SH-SY5Y (cell line): Measurements from ENCODE around the gene DUSP16.

Experiments
- GATA2 ChIP-seq: IDR thresholded peaks from 2 replicates; pipeline ENCODE4 v1.6.1; 2011; ENCODE audit warnings: mild to moderate bottlenecking, low read depth, low read length
- GATA3 ChIP-seq: IDR thresholded peaks from 2 replicates; pipeline ENCODE4 v1.6.1; 2011; ENCODE audit warnings: low read depth, mild to moderate bottlenecking, low read length, moderate library complexity

DNA sequence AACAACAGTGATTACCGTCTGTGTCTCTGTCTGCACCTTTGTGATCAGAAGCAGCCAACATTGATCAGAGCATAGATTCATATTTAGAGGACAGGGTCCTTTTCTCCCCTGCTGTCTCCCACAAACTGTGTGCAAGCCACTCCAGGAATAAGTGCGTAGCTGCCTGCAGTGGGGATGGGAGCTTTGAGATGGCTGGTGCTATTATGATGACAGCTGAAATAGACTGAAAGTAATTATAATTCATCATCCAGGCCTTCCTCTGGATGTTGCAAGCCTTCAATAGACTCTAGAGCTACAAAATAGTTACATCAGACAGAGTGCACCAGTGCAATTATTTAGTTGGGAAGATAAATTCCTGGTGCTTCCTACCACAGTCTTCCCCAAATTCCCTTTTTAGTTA lies 137.7 kb downstream of the DUSP16 start:
- TF ChIP-seq GATA2: no peak
- TF ChIP-seq GATA3: no peak
